Upper lobe of left lung (tissue), 4 donors: Measurements from ENCODE around the gene CFAP299.

Experiments
- EP300 ChIP-seq, 4 donors: sonication (generic); formaldehyde crosslinking; IDR thresholded peaks; one replicate each; pipeline ENCODE4 v1.5.1; 2017; ENCODE audit warnings: antibody characterized with exemption in 4 of 4, control low read depth in 2 of 4
- POLR2A ChIP-seq, 4 donors: fragments of 450-650 bp; IDR thresholded peaks; one replicate each; pipeline ENCODE4 v1.5.1; 2016 to 2017; ENCODE audit warnings: antibody characterized with exemption in 4 of 4, mild to moderate bottlenecking in 2 of 4
- POLR2AphosphoS5 ChIP-seq, 2 donors: sonication (generic); formaldehyde crosslinking; IDR thresholded peaks; one replicate each; pipeline ENCODE4 v1.5.1; 2017; ENCODE audit warnings: antibody characterized with exemption in 2 of 2
- TF ChIP-seq, protein P1 (sequence below), 6 experiments: fragments of 450-650 bp in 4 of 6; fragments of 200-600 bp in 2 of 6; sonication (generic) in 2 of 6; IDR thresholded peaks; one replicate each; pipeline ENCODE4 v1.5.1; 2016 to 2019; ENCODE audit warnings: antibody characterized with exemption in 6 of 6

DNA sequence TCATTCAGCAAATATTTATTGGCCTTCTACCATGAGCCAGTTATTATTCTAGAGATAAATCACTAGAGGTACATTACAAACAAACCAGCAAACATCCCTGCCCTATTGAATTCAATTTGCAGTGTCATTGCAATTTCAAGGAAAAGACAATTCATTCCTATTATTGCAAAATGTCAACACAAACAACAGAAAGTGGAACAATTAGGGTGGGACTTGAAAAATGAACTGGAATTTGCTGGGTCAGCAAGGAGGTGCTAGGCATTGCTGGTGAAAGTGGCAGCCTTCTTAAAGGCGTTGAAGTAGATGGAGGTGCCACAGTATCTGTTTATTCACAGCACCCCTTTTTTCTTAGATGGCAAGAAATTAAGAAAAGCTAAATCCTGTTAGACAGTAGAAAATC lies 470.9 kb downstream of the CFAP299 start:
- TF ChIP-seq, protein P1, sequence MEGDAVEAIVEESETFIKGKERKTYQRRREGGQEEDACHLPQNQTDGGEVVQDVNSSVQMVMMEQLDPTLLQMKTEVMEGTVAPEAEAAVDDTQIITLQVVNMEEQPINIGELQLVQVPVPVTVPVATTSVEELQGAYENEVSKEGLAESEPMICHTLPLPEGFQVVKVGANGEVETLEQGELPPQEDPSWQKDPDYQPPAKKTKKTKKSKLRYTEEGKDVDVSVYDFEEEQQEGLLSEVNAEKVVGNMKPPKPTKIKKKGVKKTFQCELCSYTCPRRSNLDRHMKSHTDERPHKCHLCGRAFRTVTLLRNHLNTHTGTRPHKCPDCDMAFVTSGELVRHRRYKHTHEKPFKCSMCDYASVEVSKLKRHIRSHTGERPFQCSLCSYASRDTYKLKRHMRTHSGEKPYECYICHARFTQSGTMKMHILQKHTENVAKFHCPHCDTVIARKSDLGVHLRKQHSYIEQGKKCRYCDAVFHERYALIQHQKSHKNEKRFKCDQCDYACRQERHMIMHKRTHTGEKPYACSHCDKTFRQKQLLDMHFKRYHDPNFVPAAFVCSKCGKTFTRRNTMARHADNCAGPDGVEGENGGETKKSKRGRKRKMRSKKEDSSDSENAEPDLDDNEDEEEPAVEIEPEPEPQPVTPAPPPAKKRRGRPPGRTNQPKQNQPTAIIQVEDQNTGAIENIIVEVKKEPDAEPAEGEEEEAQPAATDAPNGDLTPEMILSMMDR (IDR thresholded peaks at IDR 0.05): no peak
- TF ChIP-seq POLR2A (IDR thresholded peaks at IDR 0.05) (no peak), EP300 (IDR thresholded peaks at IDR 0.05) (no peak), POLR2AphosphoS5 (IDR thresholded peaks at IDR 0.05) (no peak)
